ENCODE data around the gene ITGAV.

- TF ChIP-seq CTCF (IDR thresholded peaks at IDR 0.05; ENCODE audit: low read depth, low read length), result no peak
- no peak for TF ChIP-seq EZH2phosphoT487 (IDR thresholded peaks at IDR 0.05; ENCODE audit: low read depth)
Observed at GRCh38 chr2:186696804-186697203, 106.9 kb downstream of the ITGAV start.
